Skeletal muscle satellite cell (primary cell): ENCODE data around the gene WBP2NL. TPM values are rescaled to one million over a fixed set of nuclear protein-coding genes. Genes with fewer than 3 reads are reported as not detected.

Source experiments
- H3K27me3 ChIP-seq: 2 replicates; pipeline ENCODE4 v1.7.0; 2013; ENCODE audit warnings: low read length; ENCODE audit not compliant: control insufficient read depth, insufficient read depth
- H3K36me3 ChIP-seq: 2 replicates; pipeline ENCODE4 v1.7.0; 2013; ENCODE audit warnings: mild to moderate bottlenecking, control low read depth, low read length; ENCODE audit not compliant: insufficient read depth
- H3K4me1 ChIP-seq: 2 replicates; pipeline ENCODE4 v1.7.0; 2013; ENCODE audit warnings: low read length; ENCODE audit not compliant: control insufficient read depth, insufficient read depth
- H3K4me2 ChIP-seq: 2 replicates; pipeline ENCODE4 v1.7.0; 2013; ENCODE audit warnings: mild to moderate bottlenecking, low read length
- H3K4me3 ChIP-seq: 2 replicates; pipeline ENCODE4 v1.7.0; 2013; ENCODE audit warnings: low read length
- H3K9ac ChIP-seq: 2 replicates; pipeline ENCODE4 v1.7.0; 2013; ENCODE audit warnings: mild to moderate bottlenecking, low read depth, low read length, moderate library complexity
- H3K9me3 ChIP-seq: replicated peaks from 2 replicates; pipeline ENCODE4 v1.7.0; 2013; ENCODE audit warnings: mild to moderate bottlenecking, control low read depth, low read length
- small RNA-seq: library from RNA; depleted of rRNA; stranded (forward); fragments of <200 nt; gene quantifications from one replicate; pipeline ENCODE3, GENCODE V24; 2012

The WBP2NL gene

DNA sequence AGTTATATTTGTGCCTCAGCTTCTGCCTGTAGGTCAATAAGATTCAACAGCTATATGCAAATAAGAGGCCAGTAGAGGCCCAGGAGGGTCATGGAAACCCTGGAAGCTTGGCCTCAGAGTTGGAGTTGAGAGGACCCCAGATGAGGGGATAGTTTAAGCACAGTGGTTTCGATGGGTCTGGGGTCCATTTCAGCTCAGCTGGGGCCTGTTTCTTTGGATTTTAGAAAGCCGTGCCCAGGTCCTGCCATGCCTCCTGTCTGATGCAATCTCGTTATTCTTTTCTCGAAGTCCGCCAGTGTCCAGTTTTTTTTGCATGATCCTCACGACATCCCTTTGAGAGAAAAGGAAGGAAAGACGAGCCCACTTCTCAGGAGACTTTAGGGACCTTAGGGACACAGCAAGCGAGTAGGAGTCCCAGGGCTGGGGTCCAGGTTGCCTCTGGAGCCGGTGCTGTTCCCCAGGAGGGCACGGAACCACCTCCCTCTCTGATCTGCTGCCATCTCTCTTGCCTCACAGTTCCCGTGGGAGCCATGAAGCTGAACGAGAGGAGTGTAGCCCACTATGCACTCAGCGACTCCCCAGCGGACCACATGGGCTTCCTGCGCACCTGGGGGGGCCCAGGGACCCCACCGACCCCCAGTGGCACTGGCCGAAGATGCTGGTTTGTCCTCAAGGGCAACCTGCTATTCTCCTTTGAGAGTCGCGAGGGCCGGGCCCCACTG, 78.3 kb downstream of the WBP2NL start:
- H3K4me2 ChIP-seq, result no peak overlapping the region
- H3K4me1 ChIP-seq, result peaks cover 44% of the 10 kb centered on the region
- no peak overlapping the region for H3K4me3 ChIP-seq
- H3K36me3 ChIP-seq, result peaks cover 27% of the 10 kb centered on the region
- H3K9ac ChIP-seq, result no peak overlapping the region
- no peaks in the 10 kb centered on the region for H3K9me3 ChIP-seq
- H3K27me3 ChIP-seq, result no peaks in the 10 kb centered on the region

DNA sequence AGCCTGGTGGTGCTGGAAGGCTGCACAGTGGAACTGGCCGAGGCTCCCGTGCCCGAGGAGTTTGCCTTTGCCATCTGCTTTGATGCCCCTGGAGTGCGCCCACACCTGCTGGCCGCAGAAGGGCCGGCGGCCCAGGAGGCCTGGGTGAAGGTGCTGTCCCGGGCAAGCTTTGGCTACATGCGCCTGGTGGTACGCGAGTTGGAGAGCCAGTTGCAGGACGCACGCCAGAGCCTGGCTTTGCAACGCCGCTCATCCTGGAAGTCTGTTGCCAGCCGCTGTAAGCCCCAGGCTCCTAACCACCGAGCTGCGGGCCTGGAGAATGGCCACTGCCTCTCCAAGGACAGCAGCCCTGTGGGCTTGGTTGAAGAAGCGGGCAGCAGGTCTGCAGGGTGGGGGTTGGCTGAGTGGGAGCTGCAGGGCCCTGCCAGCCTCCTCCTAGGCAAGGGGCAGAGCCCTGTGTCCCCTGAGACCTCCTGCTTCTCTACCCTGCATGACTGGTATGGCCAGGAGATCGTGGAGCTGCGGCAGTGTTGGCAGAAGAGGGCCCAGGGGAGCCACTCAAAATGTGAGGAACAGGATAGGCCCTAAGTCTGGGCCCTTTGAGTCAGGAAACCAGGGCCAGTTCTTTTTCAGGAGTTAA, 79.0 kb downstream of the WBP2NL start:
- H3K9me3 ChIP-seq, result no peaks in the 10 kb centered on the region
- no peak overlapping the region for H3K4me3 ChIP-seq
- peak overlapping the region; percentile 92 for H3K9ac ChIP-seq
- H3K27me3 ChIP-seq, result no peaks in the 10 kb centered on the region
- H3K36me3 ChIP-seq, result peaks cover 31% of the 10 kb centered on the region
- H3K4me2 ChIP-seq, result no peak overlapping the region
- peaks cover 44% of the 10 kb centered on the region for H3K4me1 ChIP-seq

Small RNA genes within 50 kb of the gene (small RNA-seq; reads per million reads assigned to genes)
- gene SNORD13P1, result not detected
